Stimulated activated CD8-positive, alpha-beta memory T cell treated with anti-CD3 and anti-CD28 coated beads, Interleukin-7, amount 100 ng/mL, for 24 hours (primary cell): ENCODE measurements around the gene NME7.

ENCODE experiments used
- DNase-seq: peaks from one replicate; pipeline ENCODE4 v3.0.0-alpha.2; 2020; ENCODE audit warnings: low read depth

Gene NME7

GRCh38 chr1:169151338-169151837 lies 216.2 kb downstream of the NME7 start:
- DNase-seq: no peak

GRCh38 chr1:169150641-169151337 lies 216.8 kb downstream of the NME7 start:
- no peak for DNase-seq

- no peak for DNase-seq
These were observed 217.9 kb downstream of the NME7 start for GRCh38 chr1:169149555-169150286.

GRCh38 chr1:169148472-169149252 lies 218.9 kb downstream of the NME7 start:
- no peak for DNase-seq

GRCh38 chr1:169146576-169147214 lies 220.9 kb downstream of the NME7 start:
- no peak for DNase-seq

- no peak for DNase-seq
These were observed 222.5 kb downstream of the NME7 start for GRCh38 chr1:169144941-169145626.

- DNase-seq: no peak
These were observed 223.6 kb downstream of the NME7 start for GRCh38 chr1:169143984-169144383.

- DNase-seq: no peak
These were observed 224.3 kb downstream of the NME7 start for GRCh38 chr1:169143346-169143745.

GRCh38 chr1:169142129-169142528 lies 225.5 kb downstream of the NME7 start:
- no peak for DNase-seq

GRCh38 chr1:169141356-169141755 lies 226.2 kb downstream of the NME7 start:
- DNase-seq: no peak

GRCh38 chr1:169138866-169139670 lies 228.5 kb downstream of the NME7 start:
- no peak for DNase-seq

GRCh38 chr1:169137357-169137756 lies 230.2 kb downstream of the NME7 start:
- DNase-seq: no peak

GRCh38 chr1:169133801-169134502 lies 233.6 kb downstream of the NME7 start:
- no peak for DNase-seq

GRCh38 chr1:169133228-169133576 lies 234.4 kb downstream of the NME7 start:
- no peak for DNase-seq

GRCh38 chr1:169132512-169133227 lies 234.9 kb downstream of the NME7 start:
- DNase-seq: no peak

- no peak for DNase-seq
These were observed 236.9 kb downstream of the NME7 start for GRCh38 chr1:169130683-169131082.

GRCh38 chr1:169129109-169129784 lies 238.3 kb downstream of the NME7 start:
- no peak for DNase-seq

- DNase-seq: no peak
These were observed 239.0 kb downstream of the NME7 start for GRCh38 chr1:169128562-169128961.

- no peak for DNase-seq
These were observed 240.3 kb downstream of the NME7 start for GRCh38 chr1:169127305-169127704.
